Cardiac muscle cell (in vitro differentiated cells and primary cell): ENCODE results near the gene BEST2. TPM values are rescaled to one million over a fixed set of nuclear protein-coding genes. Genes with fewer than 3 reads are reported as not detected.
A peak's percentile ranks its signal among the peaks of the same experiment; 100 is the strongest.

Source experiments
- DNase-seq, 2 donors: peaks; one replicate each; pipeline versions ENCODE4 v3.0.0 to v3.0.0-alpha.2; 2010 to 2017; ENCODE audit warnings: low read depth in 1 of 2, low spot score in 1 of 2
- H3K27ac ChIP-seq: fragments of 200-600 bp; sonication (generic); 2 replicates; pipeline ENCODE4 v1.5.1; 2016
- H3K27me3 ChIP-seq: fragments of 200-600 bp; sonication (generic); 2 replicates; pipeline ENCODE4 v1.6.0; 2016; ENCODE audit warnings: control low read depth
- H3K36me3 ChIP-seq: fragments of 200-600 bp; sonication (generic); 2 replicates; pipeline ENCODE4 v1.5.1; 2016; ENCODE audit warnings: control low read depth
- H3K4me1 ChIP-seq: fragments of 200-600 bp; sonication (generic); 2 replicates; pipeline ENCODE4 v1.8.1; 2017; ENCODE audit warnings: low read depth, mild to moderate bottlenecking, mixed run types
- H3K4me3 ChIP-seq: fragments of 200-600 bp; sonication (generic); 2 replicates; pipeline ENCODE4 v1.5.1; 2016; ENCODE audit warnings: mild to moderate bottlenecking
- H3K9me3 ChIP-seq: fragments of 200-600 bp; sonication (generic); 2 replicates; pipeline ENCODE4 v1.5.1; 2017; ENCODE audit warnings: low read depth, mild to moderate bottlenecking, control low read depth
- polyA plus RNA-seq: library from polyadenylated mRNA; unstranded; fragments of >200 nt; fragmentation: Nextera tagmentation; extraction: Ambion mirVana; gene quantifications from 2 replicates; pipeline ENCODE4 v1.2.1, GENCODE V29; 2016
- total RNA-seq: library from RNA; depleted of rRNA; stranded (reverse); fragments of >200 nt; gene quantifications from 2 replicates; pipeline ENCODE4 v1.2.3, GENCODE V29; 2016
- TF ChIP-seq, protein P1 (sequence below): IDR thresholded peaks from 2 replicates; pipeline ENCODE4 v1.5.1; 2012; ENCODE audit warnings: low read depth, mild to moderate bottlenecking, low read length

BEST2 gene
- total and polyA plus RNA-seq, 2 experiments from 2014 or later = not detected

DNA sequence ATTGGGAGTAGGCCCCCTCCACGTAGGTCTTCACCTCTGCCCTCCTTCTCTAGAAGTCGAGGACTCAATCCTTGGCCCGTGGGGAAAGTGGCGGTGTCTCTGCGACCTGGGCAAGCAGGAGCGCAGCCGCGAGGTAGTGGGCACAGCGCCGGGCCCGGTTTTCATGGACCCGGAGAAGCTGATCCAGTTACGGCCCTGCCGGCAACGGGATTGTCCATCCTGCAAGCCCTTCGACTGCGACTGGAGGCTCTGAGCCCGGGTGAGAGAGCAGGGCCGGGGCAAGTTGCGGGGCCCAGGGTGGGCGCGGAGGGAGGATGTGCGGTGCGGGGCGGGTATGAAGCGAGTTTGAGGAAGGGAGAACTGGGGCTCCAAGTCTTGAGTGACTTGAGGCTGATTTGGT lies 52.5 kb downstream of the BEST2 start:
- peaks cover 6% of the 10 kb centered on the region for H3K4me1 ChIP-seq
- no peak overlapping the region for H3K27ac ChIP-seq
- no peaks in the 10 kb centered on the region for H3K27me3 ChIP-seq
- H3K4me3 ChIP-seq = no peak overlapping the region
- TF ChIP-seq, protein P1, sequence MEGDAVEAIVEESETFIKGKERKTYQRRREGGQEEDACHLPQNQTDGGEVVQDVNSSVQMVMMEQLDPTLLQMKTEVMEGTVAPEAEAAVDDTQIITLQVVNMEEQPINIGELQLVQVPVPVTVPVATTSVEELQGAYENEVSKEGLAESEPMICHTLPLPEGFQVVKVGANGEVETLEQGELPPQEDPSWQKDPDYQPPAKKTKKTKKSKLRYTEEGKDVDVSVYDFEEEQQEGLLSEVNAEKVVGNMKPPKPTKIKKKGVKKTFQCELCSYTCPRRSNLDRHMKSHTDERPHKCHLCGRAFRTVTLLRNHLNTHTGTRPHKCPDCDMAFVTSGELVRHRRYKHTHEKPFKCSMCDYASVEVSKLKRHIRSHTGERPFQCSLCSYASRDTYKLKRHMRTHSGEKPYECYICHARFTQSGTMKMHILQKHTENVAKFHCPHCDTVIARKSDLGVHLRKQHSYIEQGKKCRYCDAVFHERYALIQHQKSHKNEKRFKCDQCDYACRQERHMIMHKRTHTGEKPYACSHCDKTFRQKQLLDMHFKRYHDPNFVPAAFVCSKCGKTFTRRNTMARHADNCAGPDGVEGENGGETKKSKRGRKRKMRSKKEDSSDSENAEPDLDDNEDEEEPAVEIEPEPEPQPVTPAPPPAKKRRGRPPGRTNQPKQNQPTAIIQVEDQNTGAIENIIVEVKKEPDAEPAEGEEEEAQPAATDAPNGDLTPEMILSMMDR = no peak
- H3K9me3 ChIP-seq = no peaks in the 10 kb centered on the region
- DNase-seq = no peak
- peaks cover 10% of the 10 kb centered on the region for H3K36me3 ChIP-seq

DNA sequence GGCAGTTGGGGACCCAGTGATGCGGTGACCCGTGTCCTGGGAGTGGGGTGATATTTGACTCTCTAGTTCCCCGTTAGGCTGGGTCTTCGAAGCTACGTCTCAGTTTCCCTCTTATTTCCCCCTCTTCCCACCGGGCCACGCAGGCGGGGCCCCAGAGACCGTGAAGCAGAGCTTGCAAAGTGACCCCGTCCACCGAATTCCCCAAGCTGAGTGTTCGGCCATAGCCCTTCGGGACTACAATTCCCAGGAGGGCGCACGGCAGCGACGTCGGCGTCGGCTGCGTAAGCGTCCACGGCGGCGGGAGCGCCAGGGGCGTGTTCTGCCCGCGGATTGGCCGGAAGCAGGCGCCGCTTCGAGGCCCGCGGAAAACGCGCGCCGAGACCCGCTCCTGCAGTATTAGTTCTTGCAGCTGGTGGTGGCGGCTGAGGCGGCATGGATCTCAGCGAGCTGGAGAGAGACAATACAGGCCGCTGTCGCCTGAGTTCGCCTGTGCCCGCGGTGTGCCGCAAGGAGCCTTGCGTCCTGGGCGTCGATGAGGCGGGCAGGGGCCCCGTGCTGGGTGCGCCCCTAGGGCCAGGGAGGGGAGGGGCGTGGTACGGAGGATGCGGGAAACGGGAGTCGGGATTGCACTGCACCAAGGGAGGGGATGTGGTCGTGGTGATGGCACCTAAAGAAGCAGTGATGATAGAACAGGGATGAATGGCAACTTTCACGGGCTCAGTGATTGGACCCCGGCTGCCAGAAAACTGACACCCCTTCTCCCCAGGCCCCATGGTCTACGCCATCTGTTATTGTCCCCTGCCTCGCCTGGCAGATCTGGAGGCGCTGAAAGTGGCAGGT lies 54.9 kb downstream of the BEST2 start, which contains the start of gene RNASEH2A:
RNASEH2A (plus strand) TSS at position 343 of the 840 bp plus-strand sequence; CDS start at position 433, 90 bp downstream.
- Histone ChIP-seq H3K27ac (peak within 1 kb of the TSS; percentile 31), H3K36me3 (no peaks in the 10 kb centered on the region)

More for the DNA sequence above, 54.9 kb downstream of the BEST2 start, which contains the start of gene RNASEH2A:
- H3K27me3 ChIP-seq = no peaks in the 10 kb centered on the region
- peak; percentile 94 to 95 for DNase-seq
- H3K4me3 ChIP-seq = peak within 1 kb of the TSS; percentile 49
- H3K9me3 ChIP-seq = no peaks in the 10 kb centered on the region
- H3K4me1 ChIP-seq = peaks cover 3% of the 10 kb centered on the region
- TF ChIP-seq, protein P1 = no peak

Other genes with a start within 250 kb of the BEST2 start
- gene ZNF564, start 200.3 kb upstream of the BEST2 start, total RNA-seq = 9.0 and 12.8 TPM in 2 replicates
- 7.3 and 11.2 TPM in 2 replicates for gene ZNF564, start 200.3 kb upstream of the BEST2 start, polyA plus RNA-seq
- gene ZNF490, start 141.0 kb upstream of the BEST2 start, total RNA-seq = 5.0 and 5.7 TPM in 2 replicates
- 2.4 and 4.2 TPM in 2 replicates for gene ZNF490, start 141.0 kb upstream of the BEST2 start, polyA plus RNA-seq
- gene ZNF791, start 140.9 kb upstream of the BEST2 start, total RNA-seq = 9.1 and 11.7 TPM in 2 replicates
- gene ZNF791, start 140.9 kb upstream of the BEST2 start, polyA plus RNA-seq = 11.5 and 23.5 TPM in 2 replicates
- gene MAN2B1, start 85.0 kb upstream of the BEST2 start, total RNA-seq = 45.7 and 47.5 TPM in 2 replicates
- gene MAN2B1, start 85.0 kb upstream of the BEST2 start, polyA plus RNA-seq = 22.1 and 25.3 TPM in 2 replicates
- gene WDR83, start 85.0 kb upstream of the BEST2 start, total RNA-seq = 28.4 and 39.0 TPM in 2 replicates
- 29.4 and 40.2 TPM in 2 replicates for gene WDR83, start 85.0 kb upstream of the BEST2 start, polyA plus RNA-seq
- 64.8 and 113 TPM in 2 replicates for gene DHPS, start 69.9 kb upstream of the BEST2 start, total RNA-seq
- gene DHPS, start 69.9 kb upstream of the BEST2 start, polyA plus RNA-seq = 80.0 and 99.5 TPM in 2 replicates
- 1.1 TPM in 1 of 2 replicates, not detected in the other for gene GNG14, start 63.8 kb upstream of the BEST2 start, total RNA-seq
- gene GNG14, start 63.8 kb upstream of the BEST2 start, polyA plus RNA-seq = 1.1 TPM in 1 of 2 replicates, not detected in the other
- gene FBXW9, start 55.2 kb upstream of the BEST2 start, total RNA-seq = 17.2 and 32.7 TPM in 2 replicates
- gene FBXW9, start 55.2 kb upstream of the BEST2 start, polyA plus RNA-seq = 25.6 and 29.6 TPM in 2 replicates
- 43.4 and 68.6 TPM in 2 replicates for gene TNPO2, start 27.9 kb upstream of the BEST2 start, total RNA-seq
- 20.1 and 20.5 TPM in 2 replicates for gene TNPO2, start 27.9 kb upstream of the BEST2 start, polyA plus RNA-seq
- 307 and 371 TPM in 2 replicates for gene TRIR, start 17.1 kb upstream of the BEST2 start, total RNA-seq
- gene TRIR, start 17.1 kb upstream of the BEST2 start, polyA plus RNA-seq = 175 and 218 TPM in 2 replicates
- 44.8 and 73.6 TPM in 2 replicates for gene GET3, start 14.3 kb upstream of the BEST2 start, total RNA-seq
- 88.3 and 103 TPM in 2 replicates for gene GET3, start 14.3 kb upstream of the BEST2 start, polyA plus RNA-seq
- gene HOOK2, start 23.8 kb downstream of the BEST2 start, total RNA-seq = 28.5 and 54.4 TPM in 2 replicates
- gene HOOK2, start 23.8 kb downstream of the BEST2 start, polyA plus RNA-seq = 31.1 and 41.6 TPM in 2 replicates
- 57.6 and 103 TPM in 2 replicates for gene JUNB, start 39.7 kb downstream of the BEST2 start, total RNA-seq
- gene JUNB, start 39.7 kb downstream of the BEST2 start, polyA plus RNA-seq = 37.2 and 48.3 TPM in 2 replicates
- gene PRDX2, start 50.0 kb downstream of the BEST2 start, total RNA-seq = 1,316 and 1,694 TPM in 2 replicates
- 1,469 and 1,719 TPM in 2 replicates for gene PRDX2, start 50.0 kb downstream of the BEST2 start, polyA plus RNA-seq
- 0.63 TPM in 1 of 2 replicates, not detected in the other for gene THSD8, start 50.3 kb downstream of the BEST2 start, total RNA-seq
- gene THSD8, start 50.3 kb downstream of the BEST2 start, polyA plus RNA-seq = 15.0 and 19.0 TPM in 2 replicates
- gene RNASEH2A, start 54.8 kb downstream of the BEST2 start, total RNA-seq = 20.4 and 29.0 TPM in 2 replicates
- 40.4 and 57.3 TPM in 2 replicates for gene RNASEH2A, start 54.8 kb downstream of the BEST2 start, polyA plus RNA-seq
- gene RTBDN, start 82.8 kb downstream of the BEST2 start, total RNA-seq = not detected in 2 replicates
- gene RTBDN, start 82.8 kb downstream of the BEST2 start, polyA plus RNA-seq = 0.81 TPM in 1 of 2 replicates, not detected in the other
- gene MAST1, start 86.7 kb downstream of the BEST2 start, total RNA-seq = 3.7 and 7.9 TPM in 2 replicates
- gene MAST1, start 86.7 kb downstream of the BEST2 start, polyA plus RNA-seq = 3.9 and 10.9 TPM in 2 replicates
- gene DNASE2, start 129.7 kb downstream of the BEST2 start, total RNA-seq = 25.8 and 54.7 TPM in 2 replicates
- gene DNASE2, start 129.7 kb downstream of the BEST2 start, polyA plus RNA-seq = 26.0 and 49.5 TPM in 2 replicates
- gene KLF1, start 135.4 kb downstream of the BEST2 start, total RNA-seq = 0.51 and 2.2 TPM in 2 replicates
- gene KLF1, start 135.4 kb downstream of the BEST2 start, polyA plus RNA-seq = 1.3 and 1.4 TPM in 2 replicates
- gene GCDH, start 139.4 kb downstream of the BEST2 start, total RNA-seq = 54.9 and 77.9 TPM in 2 replicates
- 28.5 and 32.6 TPM in 2 replicates for gene GCDH, start 139.4 kb downstream of the BEST2 start, polyA plus RNA-seq
- 0.53 and 1.1 TPM in 2 replicates for gene SYCE2, start 167.5 kb downstream of the BEST2 start, total RNA-seq
- gene SYCE2, start 167.5 kb downstream of the BEST2 start, polyA plus RNA-seq = 2.8 and 3.8 TPM in 2 replicates
- 81.9 and 87.9 TPM in 2 replicates for gene FARSA, start 181.9 kb downstream of the BEST2 start, total RNA-seq
- gene FARSA, start 181.9 kb downstream of the BEST2 start, polyA plus RNA-seq = 121 and 133 TPM in 2 replicates
- 615 and 1,390 TPM in 2 replicates for gene CALR, start 186.8 kb downstream of the BEST2 start, total RNA-seq
- 338 and 856 TPM in 2 replicates for gene CALR, start 186.8 kb downstream of the BEST2 start, polyA plus RNA-seq
- 157 and 191 TPM in 2 replicates for gene RAD23A, start 194.1 kb downstream of the BEST2 start, total RNA-seq
- gene RAD23A, start 194.1 kb downstream of the BEST2 start, polyA plus RNA-seq = 182 and 225 TPM in 2 replicates
- 78.2 and 84.5 TPM in 2 replicates for gene GADD45GIP1, start 205.4 kb downstream of the BEST2 start, total RNA-seq
- gene GADD45GIP1, start 205.4 kb downstream of the BEST2 start, polyA plus RNA-seq = 133 and 145 TPM in 2 replicates
- 0.67 TPM in 1 of 2 replicates, not detected in the other for gene DAND5, start 217.8 kb downstream of the BEST2 start, total RNA-seq
- 0.07 and 0.09 TPM in 2 replicates for gene DAND5, start 217.8 kb downstream of the BEST2 start, polyA plus RNA-seq
- gene NFIX, start 243.7 kb downstream of the BEST2 start, total RNA-seq = 0.46 TPM in 1 of 2 replicates, not detected in the other
- gene NFIX, start 243.7 kb downstream of the BEST2 start, polyA plus RNA-seq = 0.80 TPM in 1 of 2 replicates, not detected in the other